ENCODE measurements around the gene PKN3.

PKN3 gene

DNA sequence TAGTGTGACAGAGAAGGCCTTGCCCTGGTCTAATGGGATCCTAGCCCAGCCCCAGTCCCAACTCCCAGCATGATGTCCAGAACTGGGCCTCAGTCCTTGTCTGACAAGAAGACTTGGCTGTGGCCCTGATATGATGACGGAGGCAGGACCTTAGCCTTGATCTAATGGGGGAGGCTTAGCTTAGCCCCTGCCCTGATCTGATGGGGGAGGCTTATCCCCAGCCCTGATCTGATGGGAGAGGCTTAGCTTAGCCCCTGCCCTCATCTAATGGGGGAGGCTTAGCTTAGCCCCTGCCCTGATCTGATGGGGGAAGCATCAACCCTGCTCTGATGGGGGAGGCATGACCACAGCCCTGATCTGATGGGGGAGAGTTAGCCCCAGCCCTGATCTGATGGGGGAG lies 3.7 kb downstream of the PKN3 start:
- Histone ChIP-seq H3K4me1 (ENCODE audit: control insufficient read depth, insufficient read depth, low read length) (peaks cover 2% of the 10 kb centered on the region), H3K4me3 (ENCODE audit: low read length) (no peak overlapping the region), H3K36me3 (ENCODE audit: control insufficient read depth, insufficient read depth, low read length) (peaks cover 5% of the 10 kb centered on the region), H3K9me3 (ENCODE audit: control insufficient read depth, insufficient read depth, low read length) (no peaks in the 10 kb centered on the region), H3K27me3 (ENCODE audit: control insufficient read depth, insufficient read depth, low read length) (no peaks in the 10 kb centered on the region), H3K27ac (ENCODE audit: low read length) (no peak overlapping the region)
- no CpG with 5 or more reads among the region's 1 CpG for WGBS (ENCODE audit: insufficient coverage, insufficient read length)
- DNase-seq (ENCODE audit: low read depth, low spot score) = no peak

- H3K4me1 ChIP-seq (ENCODE audit: control insufficient read depth, insufficient read depth, low read length) = peaks cover 2% of the 10 kb centered on the region
- H3K9me3 ChIP-seq (ENCODE audit: control insufficient read depth, insufficient read depth, low read length) = no peaks in the 10 kb centered on the region
- no peak overlapping the region for H3K4me3 ChIP-seq (ENCODE audit: low read length)
- H3K27ac ChIP-seq (ENCODE audit: low read length) = no peak overlapping the region
- peaks cover 5% of the 10 kb centered on the region for H3K36me3 ChIP-seq (ENCODE audit: control insufficient read depth, insufficient read depth, low read length)
- H3K27me3 ChIP-seq (ENCODE audit: control insufficient read depth, insufficient read depth, low read length) = no peaks in the 10 kb centered on the region
- DNase-seq (ENCODE audit: low read depth, low spot score) = no peak
- no CpG with 5 or more reads among the region's 23 CpGs for WGBS (ENCODE audit: insufficient coverage, insufficient read length)
These were observed 4.5 kb downstream of the PKN3 start for GRCh38 chr9:128706671-128707381.

GRCh38 chr9:128707446-128707845 lies 5.1 kb downstream of the PKN3 start:
- Histone ChIP-seq H3K36me3 (ENCODE audit: control insufficient read depth, insufficient read depth, low read length) (peaks cover 5% of the 10 kb centered on the region), H3K9me3 (ENCODE audit: control insufficient read depth, insufficient read depth, low read length) (no peaks in the 10 kb centered on the region), H3K27me3 (ENCODE audit: control insufficient read depth, insufficient read depth, low read length) (no peaks in the 10 kb centered on the region), H3K27ac (ENCODE audit: low read length) (no peak overlapping the region), H3K4me1 (ENCODE audit: control insufficient read depth, insufficient read depth, low read length) (peaks cover 2% of the 10 kb centered on the region), H3K4me3 (ENCODE audit: low read length) (no peak overlapping the region)
- no peak for DNase-seq (ENCODE audit: low read depth, low spot score)
- WGBS (ENCODE audit: insufficient coverage, insufficient read length) = no CpG with 5 or more reads among the region's 8 CpGs

- WGBS (ENCODE audit: insufficient coverage, insufficient read length) = no CpG with 5 or more reads among the region's 26 CpGs
- no peak for DNase-seq (ENCODE audit: low read depth, low spot score)
- peaks cover 5% of the 10 kb centered on the region for H3K36me3 ChIP-seq (ENCODE audit: control insufficient read depth, insufficient read depth, low read length)
These were observed 10.4 kb downstream of the PKN3 start for GRCh38 chr9:128712451-128713410.

DNA sequence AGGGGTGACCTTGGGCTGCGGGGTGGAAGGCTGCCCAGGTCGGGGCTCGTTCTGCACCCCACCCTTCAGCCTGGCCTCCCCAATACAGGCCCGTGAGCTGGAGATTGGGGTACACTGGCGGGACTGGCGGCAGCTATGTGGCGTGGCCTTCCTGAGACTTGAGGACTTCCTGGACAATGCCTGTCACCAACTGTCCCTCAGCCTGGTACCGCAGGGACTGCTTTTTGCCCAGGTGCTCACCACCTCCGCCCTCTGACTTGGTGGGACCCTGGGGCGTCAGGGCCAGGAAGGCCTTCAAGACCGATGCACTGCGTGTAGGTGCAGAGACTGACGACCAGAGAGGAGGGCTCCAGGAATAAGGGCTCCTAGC lies 11.1 kb downstream of the PKN3 start:
- Histone ChIP-seq H3K4me1 (ENCODE audit: control insufficient read depth, insufficient read depth, low read length) (no peaks in the 10 kb centered on the region), H3K36me3 (ENCODE audit: control insufficient read depth, insufficient read depth, low read length) (peaks cover 5% of the 10 kb centered on the region), H3K27ac (ENCODE audit: low read length) (no peak overlapping the region), H3K27me3 (ENCODE audit: control insufficient read depth, insufficient read depth, low read length) (no peaks in the 10 kb centered on the region), H3K9me3 (ENCODE audit: control insufficient read depth, insufficient read depth, low read length) (no peaks in the 10 kb centered on the region), H3K4me3 (ENCODE audit: low read length) (no peak overlapping the region)
- no CpG with 5 or more reads among the region's 13 CpGs for whole genome bisulfite sequencing (ENCODE audit: insufficient coverage, insufficient read length)
- DNase-seq (ENCODE audit: low read depth, low spot score) = no peak

More at GRCh38 chr9:128712451-128713410, 10.4 kb downstream of the PKN3 start:
- Histone ChIP-seq H3K27ac (ENCODE audit: low read length) (no peak overlapping the region), H3K9me3 (ENCODE audit: control insufficient read depth, insufficient read depth, low read length) (no peaks in the 10 kb centered on the region), H3K4me3 (ENCODE audit: low read length) (no peak overlapping the region), H3K4me1 (ENCODE audit: control insufficient read depth, insufficient read depth, low read length) (no peaks in the 10 kb centered on the region), H3K27me3 (ENCODE audit: control insufficient read depth, insufficient read depth, low read length) (no peaks in the 10 kb centered on the region)

GRCh38 chr9:128713941-128714573 lies 11.8 kb downstream of the PKN3 start:
- WGBS (ENCODE audit: insufficient coverage, insufficient read length) = no CpG with 5 or more reads among the region's 19 CpGs
- peaks cover 5% of the 10 kb centered on the region for H3K36me3 ChIP-seq (ENCODE audit: control insufficient read depth, insufficient read depth, low read length)
- no peak overlapping the region for H3K4me3 ChIP-seq (ENCODE audit: low read length)
- H3K27me3 ChIP-seq (ENCODE audit: control insufficient read depth, insufficient read depth, low read length) = no peaks in the 10 kb centered on the region
- H3K9me3 ChIP-seq (ENCODE audit: control insufficient read depth, insufficient read depth, low read length) = no peaks in the 10 kb centered on the region
- DNase-seq (ENCODE audit: low read depth, low spot score) = no peak
- no peaks in the 10 kb centered on the region for H3K4me1 ChIP-seq (ENCODE audit: control insufficient read depth, insufficient read depth, low read length)
- no peak overlapping the region for H3K27ac ChIP-seq (ENCODE audit: low read length)

DNA sequence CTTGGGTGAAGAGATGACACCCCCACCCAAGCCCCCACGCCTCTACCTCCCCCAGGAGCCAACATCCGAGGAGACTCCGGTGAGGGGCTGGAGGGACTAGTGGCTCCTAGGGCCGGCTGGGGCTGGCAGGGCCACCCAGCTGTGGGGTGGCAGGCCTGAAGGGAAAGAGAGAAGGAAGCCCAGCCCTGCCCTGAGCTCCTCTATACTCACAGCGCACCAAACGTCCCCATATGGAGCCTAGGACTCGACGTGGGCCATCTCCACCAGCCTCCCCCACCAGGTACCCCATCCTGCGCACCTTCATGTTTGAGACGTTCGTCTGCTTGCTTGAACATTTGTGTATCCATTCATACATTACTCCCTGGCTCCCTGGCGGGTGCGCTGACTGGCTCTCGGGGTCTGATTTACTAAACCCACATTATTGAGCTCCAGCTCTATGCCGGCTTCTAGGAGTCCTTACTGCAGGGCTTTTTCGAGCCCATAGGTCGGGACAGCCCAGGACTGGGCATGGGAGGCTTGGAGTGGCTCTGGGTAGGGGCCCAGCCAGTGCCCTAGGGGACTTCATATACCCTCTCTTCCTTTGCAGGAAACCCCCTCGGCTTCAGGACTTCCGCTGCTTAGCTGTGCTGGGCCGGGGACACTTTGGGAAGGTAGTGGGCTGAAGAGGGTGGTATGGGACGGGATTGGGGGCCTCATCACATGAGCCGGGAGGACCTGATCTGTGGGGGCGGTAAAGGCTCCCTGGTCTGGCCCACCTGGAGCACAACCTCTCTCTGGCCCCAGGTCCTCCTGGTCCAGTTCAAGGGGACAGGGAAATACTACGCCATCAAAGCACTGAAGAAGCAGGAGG lies 12.5 kb downstream of the PKN3 start:
- Histone ChIP-seq H3K4me3 (ENCODE audit: low read length) (no peak overlapping the region), H3K27ac (ENCODE audit: low read length) (no peak overlapping the region), H3K36me3 (ENCODE audit: control insufficient read depth, insufficient read depth, low read length) (peaks cover 5% of the 10 kb centered on the region), H3K9me3 (ENCODE audit: control insufficient read depth, insufficient read depth, low read length) (no peaks in the 10 kb centered on the region), H3K4me1 (ENCODE audit: control insufficient read depth, insufficient read depth, low read length) (no peaks in the 10 kb centered on the region), H3K27me3 (ENCODE audit: control insufficient read depth, insufficient read depth, low read length) (no peaks in the 10 kb centered on the region)
- WGBS (ENCODE audit: insufficient coverage, insufficient read length) = no CpG with 5 or more reads among the region's 24 CpGs
- DNase-seq (ENCODE audit: low read depth, low spot score) = no peak

- H3K9me3 ChIP-seq (ENCODE audit: control insufficient read depth, insufficient read depth, low read length) = no peaks in the 10 kb centered on the region
- no peak for DNase-seq (ENCODE audit: low read depth, low spot score)
- no peak overlapping the region for H3K4me3 ChIP-seq (ENCODE audit: low read length)
- peaks cover 5% of the 10 kb centered on the region for H3K36me3 ChIP-seq (ENCODE audit: control insufficient read depth, insufficient read depth, low read length)
- no peaks in the 10 kb centered on the region for H3K27me3 ChIP-seq (ENCODE audit: control insufficient read depth, insufficient read depth, low read length)
- H3K27ac ChIP-seq (ENCODE audit: low read length) = no peak overlapping the region
- no peaks in the 10 kb centered on the region for H3K4me1 ChIP-seq (ENCODE audit: control insufficient read depth, insufficient read depth, low read length)
- no CpG with 5 or more reads among the region's 6 CpGs for WGBS (ENCODE audit: insufficient coverage, insufficient read length)
These were observed 13.1 kb downstream of the PKN3 start for GRCh38 chr9:128715436-128715750.

DNA sequence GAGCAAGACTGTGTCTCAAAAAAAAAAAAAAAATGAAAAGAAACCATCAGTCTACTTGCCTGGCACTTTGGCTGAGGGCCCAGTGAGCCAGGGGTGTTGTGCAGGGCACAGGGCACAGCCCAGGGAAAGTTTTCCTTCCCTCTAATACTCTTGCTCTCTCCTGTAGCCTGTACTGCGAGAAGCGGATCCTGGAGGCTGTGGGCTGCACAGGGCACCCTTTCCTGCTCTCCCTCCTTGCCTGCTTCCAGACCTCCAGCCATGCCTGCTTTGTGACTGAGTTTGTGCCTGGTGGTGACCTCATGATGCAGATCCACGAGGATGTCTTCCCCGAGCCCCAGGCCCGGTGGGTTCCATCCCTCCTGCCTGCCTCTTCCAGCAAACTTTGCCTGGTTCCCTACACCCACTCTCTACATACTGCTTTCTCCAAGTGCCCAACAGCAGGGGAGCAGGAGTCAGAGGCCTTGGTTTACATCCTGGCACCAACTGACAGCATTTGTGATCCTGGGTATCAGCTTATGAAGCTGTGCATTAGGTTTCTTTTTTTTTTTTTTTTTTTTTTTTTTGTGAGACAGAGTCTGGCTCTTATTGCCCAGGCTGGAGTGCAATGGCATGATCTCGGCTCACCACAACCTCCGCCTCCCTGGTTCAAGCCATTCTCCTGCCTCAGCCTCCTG lies 14.4 kb downstream of the PKN3 start:
- H3K27me3 ChIP-seq (ENCODE audit: control insufficient read depth, insufficient read depth, low read length) = no peaks in the 10 kb centered on the region
- H3K27ac ChIP-seq (ENCODE audit: low read length) = no peak overlapping the region
- H3K4me3 ChIP-seq (ENCODE audit: low read length) = no peak overlapping the region
- H3K9me3 ChIP-seq (ENCODE audit: control insufficient read depth, insufficient read depth, low read length) = no peaks in the 10 kb centered on the region
- no CpG with 5 or more reads among the region's 7 CpGs for WGBS (ENCODE audit: insufficient coverage, insufficient read length)
- no peaks in the 10 kb centered on the region for H3K4me1 ChIP-seq (ENCODE audit: control insufficient read depth, insufficient read depth, low read length)
- DNase-seq (ENCODE audit: low read depth, low spot score) = no peak
- H3K36me3 ChIP-seq (ENCODE audit: control insufficient read depth, insufficient read depth, low read length) = peaks cover 9% of the 10 kb centered on the region

All from iPS DF 6.9 (cell line).